AG09319 (cell line): ENCODE measurements around the gene ITGAD.

Source experiments
- DNase-seq: peaks from one replicate; pipeline ENCODE4 v3.0.0-alpha.2; 2010; ENCODE audit warnings: low read depth; ENCODE audit errors: extremely low read depth
- CTCF ChIP-seq: IDR thresholded peaks from 2 replicates; pipeline ENCODE4 v1.5.1; 2011; ENCODE audit warnings: low read depth, mild to moderate bottlenecking, inconsistent platforms, low read length, moderate library complexity

Gene ITGAD

GRCh38 chr16:31352376-31353115 is 40.6 kb upstream of the ITGAD start:
- TF ChIP-seq CTCF = no peak
- DNase-seq = no peak

- TF ChIP-seq CTCF = no peak
- DNase-seq = no peak
These were observed 38.5 kb upstream of the ITGAD start, which contains the start of gene ITGAX for GRCh38 chr16:31354394-31355291. ITGAX (plus strand) TSS chr16:31355176; CDS start chr16:31355255, 79 bp downstream.

- DNase-seq = no peak
- TF ChIP-seq CTCF = no peak
These were observed 37.6 kb upstream of the ITGAD start for GRCh38 chr16:31355431-31356100.

- no peak for TF ChIP-seq CTCF
- DNase-seq = no peak
These were observed 36.4 kb upstream of the ITGAD start for GRCh38 chr16:31356566-31357323.

- TF ChIP-seq CTCF = no peak
- DNase-seq = no peak
These were observed 35.6 kb upstream of the ITGAD start for GRCh38 chr16:31357324-31358109.

- no peak for DNase-seq
- TF ChIP-seq CTCF = no peak
These were observed 32.9 kb upstream of the ITGAD start for GRCh38 chr16:31360251-31360650.
